IgD-negative memory B cell (primary cell): ENCODE data around the gene LTN1. TPM values are rescaled to one million over a fixed set of nuclear protein-coding genes. Genes with fewer than 3 reads are reported as not detected.
"Not testable (repeated sequence)": the region's sequence is repeated elsewhere in the genome, so short reads cannot be mapped to it uniquely, and the experiment has no call there.

Experiments
- H3K27ac Mint-ChIP-seq, 3 donors: one replicate each; pipeline ENCODE4 v1.8.0; 2020 to 2022; ENCODE audit warnings: mild to moderate bottlenecking in 3 of 3, mixed read lengths in 3 of 3, moderate library complexity in 1 of 3
- H3K27me3 Mint-ChIP-seq: one replicate; pipeline ENCODE4 v1.8.0; 2021; ENCODE audit warnings: mixed read lengths
- H3K36me3 Mint-ChIP-seq: one replicate; pipeline ENCODE4 v1.8.0; 2020; ENCODE audit warnings: mild to moderate bottlenecking, mixed read lengths
- H3K4me1 Mint-ChIP-seq, 3 donors: one replicate each; pipeline ENCODE4 v1.8.0; 2020 to 2022; ENCODE audit warnings: mixed read lengths in 3 of 3, mild to moderate bottlenecking in 1 of 3
- H3K4me3 Mint-ChIP-seq, 4 donors: one replicate each; pipeline ENCODE4 v1.8.0; 2020 to 2022; ENCODE audit warnings: mild to moderate bottlenecking in 4 of 4, mixed read lengths in 4 of 4, moderate library complexity in 3 of 4
- H3K9me3 Mint-ChIP-seq, 3 donors: one replicate each; pipeline ENCODE4 v1.8.0; 2020 to 2021; ENCODE audit warnings: mixed read lengths in 3 of 3, mild to moderate bottlenecking in 1 of 3
- polyA plus RNA-seq: library from polyadenylated mRNA; unstranded; fragments of 300-500 nt; fragmentation: Illumina TruSeq; gene quantifications from one replicate; pipeline ENCODE4 v1.2.3, GENCODE V29; 2021

Gene LTN1
- polyA plus RNA-seq, 1 donor from 2014 or later = 15.6 TPM

- peaks cover 3% of the 10 kb centered on the region for H3K36me3 Mint-ChIP-seq
- H3K9me3 Mint-ChIP-seq = no peaks in the 10 kb centered on the region
- H3K27ac Mint-ChIP-seq = peak overlapping the region in 1 of 3 donors; percentile 35
- H3K4me3 Mint-ChIP-seq = no peak overlapping the region
- no peaks in the 10 kb centered on the region for H3K27me3 Mint-ChIP-seq
- H3K4me1 Mint-ChIP-seq = peaks cover under 1 to 3% (median 2%) of the 10 kb centered on the region in 3 donors
Measured at GRCh38 chr21:29007810-29008209, 15.1 kb upstream of the LTN1 start.

- Mint-ChIP-seq H3K4me1 (peaks cover 5 to 8% (median 6%) of the 10 kb centered on the region in 3 donors), H3K9me3 (no peaks in the 10 kb centered on the region), H3K27me3 (no peaks in the 10 kb centered on the region), H3K27ac (peak overlapping the region in 1 of 3 donors; percentile 35), H3K36me3 (peaks cover 3% of the 10 kb centered on the region), H3K4me3 (no peak overlapping the region)
Measured at GRCh38 chr21:29007135-29007534, 14.5 kb upstream of the LTN1 start.

- no peaks in the 10 kb centered on the region for H3K9me3 Mint-ChIP-seq
- H3K27ac Mint-ChIP-seq = peak overlapping the region in 1 of 3 donors; percentile 31
- no peaks in the 10 kb centered on the region for H3K27me3 Mint-ChIP-seq
- H3K36me3 Mint-ChIP-seq = peaks cover 3% of the 10 kb centered on the region
- H3K4me3 Mint-ChIP-seq = no peak overlapping the region
- peaks cover 6 to 10% (median 7%) of the 10 kb centered on the region in 3 donors for H3K4me1 Mint-ChIP-seq
Measured at GRCh38 chr21:29005696-29006095, 13.0 kb upstream of the LTN1 start.

- peak overlapping the region; percentile 97 to 98 (median 98) for H3K27ac Mint-ChIP-seq
- peak overlapping the region; percentile 91 to 98 (median 96) for H3K4me3 Mint-ChIP-seq
- no peaks in the 10 kb centered on the region for H3K9me3 Mint-ChIP-seq
- H3K4me1 Mint-ChIP-seq = peaks cover 6 to 10% (median 7%) of the 10 kb centered on the region in 3 donors
- H3K36me3 Mint-ChIP-seq = no peaks in the 10 kb centered on the region
- H3K27me3 Mint-ChIP-seq = no peaks in the 10 kb centered on the region
Measured at GRCh38 chr21:29002442-29003144, 9.9 kb upstream of the LTN1 start.

- no peaks in the 10 kb centered on the region for H3K9me3 Mint-ChIP-seq
- H3K27me3 Mint-ChIP-seq = no peaks in the 10 kb centered on the region
- peak overlapping the region; percentile 90 to 98 (median 97) for H3K4me3 Mint-ChIP-seq
- H3K4me1 Mint-ChIP-seq = peaks cover 16 to 29% (median 24%) of the 10 kb centered on the region in 3 donors
- no peaks in the 10 kb centered on the region for H3K36me3 Mint-ChIP-seq
- peak overlapping the region; percentile 68 to 95 (median 90) for H3K27ac Mint-ChIP-seq
Measured at GRCh38 chr21:28993293-28993629, 584 bp upstream of the LTN1 start.

- Mint-ChIP-seq H3K27me3 (no peaks in the 10 kb centered on the region), H3K36me3 (no peaks in the 10 kb centered on the region), H3K27ac (peak overlapping the region; percentile 68 to 95 (median 90)), H3K9me3 (no peaks in the 10 kb centered on the region), H3K4me1 (peaks cover 16 to 29% (median 24%) of the 10 kb centered on the region in 3 donors), H3K4me3 (peak overlapping the region; percentile 90 to 98 (median 97))
Measured at GRCh38 chr21:28991861-28992525, 684 bp downstream of the LTN1 start.

GRCh38 chr21:28988146-28988545, 4.5 kb downstream of the LTN1 start:
- not testable (repeated sequence) for H3K27me3 Mint-ChIP-seq, H3K4me3 Mint-ChIP-seq, H3K27ac Mint-ChIP-seq, H3K9me3 Mint-ChIP-seq, H3K36me3 Mint-ChIP-seq
- H3K4me1 Mint-ChIP-seq = peaks cover 16 to 28% (median 24%) of the 10 kb centered on the region in 3 donors

- Mint-ChIP-seq H3K27me3 (no peaks in the 10 kb centered on the region), H3K4me3 (no peak overlapping the region), H3K27ac (no peak overlapping the region), H3K36me3 (peaks cover 2% of the 10 kb centered on the region), H3K9me3 (no peaks in the 10 kb centered on the region), H3K4me1 (peaks cover 7 to 19% (median 12%) of the 10 kb centered on the region in 3 donors)
Measured at GRCh38 chr21:28986677-28987076, 6.0 kb downstream of the LTN1 start.

GRCh38 chr21:28982637-28983036, 10.0 kb downstream of the LTN1 start:
- Mint-ChIP-seq H3K4me3 (no peak overlapping the region), H3K9me3 (no peaks in the 10 kb centered on the region), H3K4me1 (peaks cover 0 to 3% (median 0%) of the 10 kb centered on the region in 3 donors), H3K27me3 (no peaks in the 10 kb centered on the region), H3K36me3 (peaks cover 2% of the 10 kb centered on the region), H3K27ac (no peak overlapping the region)

GRCh38 chr21:28979092-28979491, 13.6 kb downstream of the LTN1 start:
- Mint-ChIP-seq H3K27me3 (no peaks in the 10 kb centered on the region), H3K27ac (no peak overlapping the region), H3K36me3 (peaks cover 3% of the 10 kb centered on the region), H3K4me3 (no peak overlapping the region), H3K9me3 (no peaks in the 10 kb centered on the region), H3K4me1 (peaks cover 0 to 7% (median under 1%) of the 10 kb centered on the region in 3 donors)

- Mint-ChIP-seq H3K27me3 (no peaks in the 10 kb centered on the region), H3K9me3 (no peaks in the 10 kb centered on the region), H3K27ac (no peak overlapping the region), H3K4me1 (peaks cover 0 to 11% (median 6%) of the 10 kb centered on the region in 3 donors), H3K4me3 (no peak overlapping the region), H3K36me3 (peaks cover 4% of the 10 kb centered on the region)
Measured at GRCh38 chr21:28975397-28975796, 17.3 kb downstream of the LTN1 start.

GRCh38 chr21:28974531-28975227, 18.0 kb downstream of the LTN1 start:
- peaks cover 0 to 11% (median 6%) of the 10 kb centered on the region in 3 donors for H3K4me1 Mint-ChIP-seq
- no peak overlapping the region for H3K4me3 Mint-ChIP-seq
- no peaks in the 10 kb centered on the region for H3K9me3 Mint-ChIP-seq
- H3K27me3 Mint-ChIP-seq = no peaks in the 10 kb centered on the region
- peaks cover 7% of the 10 kb centered on the region for H3K36me3 Mint-ChIP-seq
- H3K27ac Mint-ChIP-seq = no peak overlapping the region

GRCh38 chr21:28972398-28972797, 20.3 kb downstream of the LTN1 start:
- Mint-ChIP-seq H3K36me3 (peaks cover 11% of the 10 kb centered on the region), H3K9me3 (no peaks in the 10 kb centered on the region), H3K27me3 (no peaks in the 10 kb centered on the region), H3K27ac (no peak overlapping the region), H3K4me3 (no peak overlapping the region), H3K4me1 (peaks cover 0 to 9% (median 6%) of the 10 kb centered on the region in 3 donors)

- no peak overlapping the region for H3K4me3 Mint-ChIP-seq
- H3K9me3 Mint-ChIP-seq = no peaks in the 10 kb centered on the region
- no peak overlapping the region for H3K27ac Mint-ChIP-seq
- H3K27me3 Mint-ChIP-seq = no peaks in the 10 kb centered on the region
- H3K4me1 Mint-ChIP-seq = peaks cover 0 to 9% (median 6%) of the 10 kb centered on the region in 3 donors
- peaks cover 12% of the 10 kb centered on the region for H3K36me3 Mint-ChIP-seq
Measured at GRCh38 chr21:28971171-28971570, 21.5 kb downstream of the LTN1 start.

GRCh38 chr21:28963831-28964230, 28.8 kb downstream of the LTN1 start:
- Mint-ChIP-seq H3K4me1 (peaks cover 0 to 2% (median 0%) of the 10 kb centered on the region in 3 donors), H3K36me3 (peaks cover 16% of the 10 kb centered on the region), H3K27ac (no peak overlapping the region), H3K4me3 (no peak overlapping the region), H3K27me3 (no peaks in the 10 kb centered on the region), H3K9me3 (no peaks in the 10 kb centered on the region)
